ENCODE data around the gene MYL6. TPM values are rescaled to one million over a fixed set of nuclear protein-coding genes. Genes with fewer than 3 reads are reported as not detected.

MYL6 gene
- total and polyA plus RNA-seq, 9 of the 15 experiments (the other 6 are each of a cell fraction or from before 2014, with no cell fraction given) = 557 to 1,664 (median 958) TPM

GRCh38 chr12:56128670-56129205 lies 29.4 kb upstream of the MYL6 start (continued):
- TF ChIP-seq NFYB (IDR thresholded peaks at IDR 0.05; ENCODE audit: extremely low read depth, insufficient read length) (no peak), IFI16 (CRISPR knock-in tag; IDR thresholded peaks at IDR 0.05) (no peak), ETS2 (tag; IDR thresholded peaks at IDR 0.05; ENCODE audit: borderline replicate concordance, poor library complexity, severe bottlenecking) (no peak), SNAPC5 (CRISPR knock-in tag; IDR thresholded peaks at IDR 0.05) (no peak), JUNB (CRISPR knock-in tag; conservative IDR thresholded peaks at IDR 0.05) (no peak), ZSCAN32 (CRISPR knock-in tag; IDR thresholded peaks at IDR 0.05) (no peak), ZNF263 (CRISPR knock-in tag; IDR thresholded peaks at IDR 0.05; ENCODE audit: borderline replicate concordance) (no peak), RAD51 (IDR thresholded peaks at IDR 0.05; ENCODE audit: borderline replicate concordance, low read depth) (no peak), SAFB2 (IDR thresholded peaks at IDR 0.05; ENCODE audit: borderline replicate concordance, low read depth, low read length, severe bottlenecking) (no peak), MCM5 (IDR thresholded peaks at IDR 0.05; ENCODE audit: low read depth) (no peak), MLLT1 (IDR thresholded peaks at IDR 0.05) (peak; percentile 57 to 78; a peak in 2 of 4 replicates), ZNF589 (CRISPR knock-in tag; IDR thresholded peaks at IDR 0.05; ENCODE audit: low read depth) (no peak), BRD9 (IDR thresholded peaks at IDR 0.05; ENCODE audit: low read depth, partially characterized antibody) (peak; percentile 43), TAL1 (IDR thresholded peaks at IDR 0.05) (no peak), CHAMP1 (IDR thresholded peaks at IDR 0.05) (no peak), ZNF408 (CRISPR knock-in tag; IDR thresholded peaks at IDR 0.05; ENCODE audit: low read depth) (no peak), ZNF766 (CRISPR knock-in tag; conservative IDR thresholded peaks at IDR 0.05) (no peak), ZNF140 (CRISPR knock-in tag; IDR thresholded peaks at IDR 0.05) (no peak), GATAD2B (IDR thresholded peaks at IDR 0.05; ENCODE audit: borderline replicate concordance) (no peak), ATF7 (IDR thresholded peaks at IDR 0.05) (no peak), GTF2E2 (tag; IDR thresholded peaks at IDR 0.05) (0 out of 2 replicates have a peak, but pooled peaks have one; percentile 30), ZNF639 (CRISPR knock-in tag; conservative IDR thresholded peaks at IDR 0.05 in 1 of 2, IDR thresholded peaks at IDR 0.05 in 1 of 2) (no peak), ID3 (CRISPR knock-in tag; IDR thresholded peaks at IDR 0.05) (no peak), ID3 (tag; IDR thresholded peaks at IDR 0.05) (no peak)

Measured in K562 (cell line).